Measurements from ENCODE around the gene NT5DC3.

GRCh38 chr12:103824845-103825244, 16.2 kb downstream of the NT5DC3 start:
- TF ChIP-seq, protein P1, sequence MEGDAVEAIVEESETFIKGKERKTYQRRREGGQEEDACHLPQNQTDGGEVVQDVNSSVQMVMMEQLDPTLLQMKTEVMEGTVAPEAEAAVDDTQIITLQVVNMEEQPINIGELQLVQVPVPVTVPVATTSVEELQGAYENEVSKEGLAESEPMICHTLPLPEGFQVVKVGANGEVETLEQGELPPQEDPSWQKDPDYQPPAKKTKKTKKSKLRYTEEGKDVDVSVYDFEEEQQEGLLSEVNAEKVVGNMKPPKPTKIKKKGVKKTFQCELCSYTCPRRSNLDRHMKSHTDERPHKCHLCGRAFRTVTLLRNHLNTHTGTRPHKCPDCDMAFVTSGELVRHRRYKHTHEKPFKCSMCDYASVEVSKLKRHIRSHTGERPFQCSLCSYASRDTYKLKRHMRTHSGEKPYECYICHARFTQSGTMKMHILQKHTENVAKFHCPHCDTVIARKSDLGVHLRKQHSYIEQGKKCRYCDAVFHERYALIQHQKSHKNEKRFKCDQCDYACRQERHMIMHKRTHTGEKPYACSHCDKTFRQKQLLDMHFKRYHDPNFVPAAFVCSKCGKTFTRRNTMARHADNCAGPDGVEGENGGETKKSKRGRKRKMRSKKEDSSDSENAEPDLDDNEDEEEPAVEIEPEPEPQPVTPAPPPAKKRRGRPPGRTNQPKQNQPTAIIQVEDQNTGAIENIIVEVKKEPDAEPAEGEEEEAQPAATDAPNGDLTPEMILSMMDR (IDR thresholded peaks at IDR 0.05) = no peak
- TF ChIP-seq POLR2A (IDR thresholded peaks at IDR 0.05) (no peak), EP300 (IDR thresholded peaks at IDR 0.05) (no peak)

All from tibial nerve (tissue), 4 donors.